ENCODE results near the gene SYCE3. TPM values are rescaled to one million over a fixed set of nuclear protein-coding genes. Genes with fewer than 3 reads are reported as not detected.
A peak's percentile ranks its signal among the peaks of the same experiment; 100 is the strongest.
"Not testable (repeated sequence)": the region's sequence is repeated elsewhere in the genome, so short reads cannot be mapped to it uniquely, and the experiment has no call there.

Gene SYCE3
- not detected in 2 replicates for total RNA-seq (2014; rRNA removed; shearing (Covaris generic))

- Histone ChIP-seq H3K36me3 (replicated peaks; ENCODE audit: control insufficient read depth, insufficient read depth, low read length) (no peaks in the 10 kb centered on the region), H3K4me3 (ENCODE audit: insufficient read depth, low read depth, low read length) (peak within 1 kb of the TSS; percentile 58)
- DNase-seq: peak; percentile 99
Observed at GRCh38 chr22:50562523-50563412, at the start of gene SYCE3. Gene SYCE3, minus strand, starts transcription at chr22:50562919. Its CDS starts 6,514 bp downstream, at chr22:50556405.

GRCh38 chr22:50612168-50612527 is 49.4 kb upstream of the SYCE3 start:
- H3K27me3 ChIP-seq (ENCODE audit: control insufficient read depth, insufficient read depth, low read length): peaks cover 8% of the 10 kb centered on the region; the same call in 1 of the 2 replicates
- DNase-seq: no peak
- no peaks in the 10 kb centered on the region for H3K36me3 ChIP-seq (replicated peaks; ENCODE audit: control insufficient read depth, insufficient read depth, low read length)
- H3K4me3 ChIP-seq (ENCODE audit: insufficient read depth, low read depth, low read length): no peak overlapping the region

More at GRCh38 chr22:50562523-50563412, at the start of gene SYCE3:
- H3K27me3 ChIP-seq (ENCODE audit: control insufficient read depth, insufficient read depth, low read length): peaks cover 20% of the 10 kb centered on the region

GRCh38 chr22:50611341-50612060 is 48.8 kb upstream of the SYCE3 start:
- Histone ChIP-seq H3K27me3 (ENCODE audit: control insufficient read depth, insufficient read depth, low read length) (peaks cover 8% of the 10 kb centered on the region; the same call in 1 of the 2 replicates), H3K36me3 (replicated peaks; ENCODE audit: control insufficient read depth, insufficient read depth, low read length) (no peaks in the 10 kb centered on the region), H3K4me3 (ENCODE audit: insufficient read depth, low read depth, low read length) (no peak overlapping the region)
- no peak for DNase-seq

GRCh38 chr22:50610581-50610980 is 47.9 kb upstream of the SYCE3 start:
- peak; percentile 46 for DNase-seq
- Histone ChIP-seq H3K27me3 (ENCODE audit: control insufficient read depth, insufficient read depth, low read length) (peaks cover 8% of the 10 kb centered on the region; the same call in 1 of the 2 replicates), H3K36me3 (replicated peaks; ENCODE audit: control insufficient read depth, insufficient read depth, low read length) (no peaks in the 10 kb centered on the region), H3K4me3 (ENCODE audit: insufficient read depth, low read depth, low read length) (no peak overlapping the region)

GRCh38 chr22:50610041-50610451 is 47.3 kb upstream of the SYCE3 start:
- Histone ChIP-seq H3K36me3 (replicated peaks; ENCODE audit: control insufficient read depth, insufficient read depth, low read length) (no peaks in the 10 kb centered on the region), H3K4me3 (ENCODE audit: insufficient read depth, low read depth, low read length) (no peak overlapping the region), H3K27me3 (ENCODE audit: control insufficient read depth, insufficient read depth, low read length) (peaks cover 8% of the 10 kb centered on the region; the same call in 1 of the 2 replicates)
- peak; percentile 50 for DNase-seq

GRCh38 chr22:50609599-50609998 is 46.9 kb upstream of the SYCE3 start:
- Histone ChIP-seq H3K36me3 (replicated peaks; ENCODE audit: control insufficient read depth, insufficient read depth, low read length) (no peaks in the 10 kb centered on the region), H3K4me3 (ENCODE audit: insufficient read depth, low read depth, low read length) (no peak overlapping the region), H3K27me3 (ENCODE audit: control insufficient read depth, insufficient read depth, low read length) (peaks cover 8% of the 10 kb centered on the region; the same call in 1 of the 2 replicates)
- DNase-seq: no peak

- DNase-seq: no peak
- peaks cover 8% of the 10 kb centered on the region; the same call in 1 of the 2 replicates for H3K27me3 ChIP-seq (ENCODE audit: control insufficient read depth, insufficient read depth, low read length)
- H3K36me3 ChIP-seq (replicated peaks; ENCODE audit: control insufficient read depth, insufficient read depth, low read length): no peaks in the 10 kb centered on the region
- no peak overlapping the region for H3K4me3 ChIP-seq (ENCODE audit: insufficient read depth, low read depth, low read length)
Observed at GRCh38 chr22:50608996-50609395, 46.3 kb upstream of the SYCE3 start.

GRCh38 chr22:50608058-50608840 is 45.5 kb upstream of the SYCE3 start:
- DNase-seq; H3K36me3 ChIP-seq (replicated peaks; ENCODE audit: control insufficient read depth, insufficient read depth, low read length); H3K27me3 ChIP-seq (ENCODE audit: control insufficient read depth, insufficient read depth, low read length); H3K4me3 ChIP-seq (ENCODE audit: insufficient read depth, low read depth, low read length): not testable (repeated sequence)

GRCh38 chr22:50607659-50608020 is 44.9 kb upstream of the SYCE3 start:
- H3K36me3 ChIP-seq (replicated peaks; ENCODE audit: control insufficient read depth, insufficient read depth, low read length): no peaks in the 10 kb centered on the region
- DNase-seq: no peak
- peaks cover 3% of the 10 kb centered on the region for H3K27me3 ChIP-seq (ENCODE audit: control insufficient read depth, insufficient read depth, low read length)
- H3K4me3 ChIP-seq (ENCODE audit: insufficient read depth, low read depth, low read length): no peak overlapping the region

- Histone ChIP-seq H3K36me3 (replicated peaks; ENCODE audit: control insufficient read depth, insufficient read depth, low read length) (no peaks in the 10 kb centered on the region), H3K4me3 (ENCODE audit: insufficient read depth, low read depth, low read length) (no peak overlapping the region), H3K27me3 (ENCODE audit: control insufficient read depth, insufficient read depth, low read length) (peaks cover 8% of the 10 kb centered on the region)
- no peak for DNase-seq
Observed at GRCh38 chr22:50606946-50607658, 44.4 kb upstream of the SYCE3 start.

GRCh38 chr22:50606165-50606945 is 43.6 kb upstream of the SYCE3 start:
- Histone ChIP-seq H3K27me3 (ENCODE audit: control insufficient read depth, insufficient read depth, low read length) (peaks cover 15% of the 10 kb centered on the region), H3K36me3 (replicated peaks; ENCODE audit: control insufficient read depth, insufficient read depth, low read length) (no peaks in the 10 kb centered on the region), H3K4me3 (ENCODE audit: insufficient read depth, low read depth, low read length) (no peak overlapping the region)
- peak; percentile 90 for DNase-seq

- no peak overlapping the region for H3K4me3 ChIP-seq (ENCODE audit: insufficient read depth, low read depth, low read length)
- H3K27me3 ChIP-seq (ENCODE audit: control insufficient read depth, insufficient read depth, low read length): peaks cover 21% of the 10 kb centered on the region
- DNase-seq: peak; percentile 56
- H3K36me3 ChIP-seq (replicated peaks; ENCODE audit: control insufficient read depth, insufficient read depth, low read length): no peaks in the 10 kb centered on the region
Observed at GRCh38 chr22:50605613-50606074, 42.9 kb upstream of the SYCE3 start.

- H3K4me3 ChIP-seq (ENCODE audit: insufficient read depth, low read depth, low read length): no peak overlapping the region
- no peaks in the 10 kb centered on the region for H3K36me3 ChIP-seq (replicated peaks; ENCODE audit: control insufficient read depth, insufficient read depth, low read length)
- no peak for DNase-seq
- peaks cover 23% of the 10 kb centered on the region for H3K27me3 ChIP-seq (ENCODE audit: control insufficient read depth, insufficient read depth, low read length)
Observed at GRCh38 chr22:50605002-50605612, 42.4 kb upstream of the SYCE3 start.
